Stimulated activated CD4-positive, alpha-beta T cell treated with anti-CD3 and anti-CD28 coated beads, Interleukin-15, amount 100 ng/mL, for 24 hours (primary cell): ENCODE data around the gene ADRA2B.

Source experiments
- DNase-seq: peaks from one replicate; pipeline ENCODE4 v3.0.0-alpha.2; 2020

The ADRA2B gene

GRCh38 chr2:96136129-96136720 is 19.9 kb upstream of the ADRA2B start:
- DNase-seq: no peak

- DNase-seq: no peak
Measured at GRCh38 chr2:96135621-96136020, 19.2 kb upstream of the ADRA2B start.

GRCh38 chr2:96135171-96135570 is 18.8 kb upstream of the ADRA2B start:
- DNase-seq: no peak

- no peak for DNase-seq
Measured at GRCh38 chr2:96134421-96134820, 18.1 kb upstream of the ADRA2B start.

DNA sequence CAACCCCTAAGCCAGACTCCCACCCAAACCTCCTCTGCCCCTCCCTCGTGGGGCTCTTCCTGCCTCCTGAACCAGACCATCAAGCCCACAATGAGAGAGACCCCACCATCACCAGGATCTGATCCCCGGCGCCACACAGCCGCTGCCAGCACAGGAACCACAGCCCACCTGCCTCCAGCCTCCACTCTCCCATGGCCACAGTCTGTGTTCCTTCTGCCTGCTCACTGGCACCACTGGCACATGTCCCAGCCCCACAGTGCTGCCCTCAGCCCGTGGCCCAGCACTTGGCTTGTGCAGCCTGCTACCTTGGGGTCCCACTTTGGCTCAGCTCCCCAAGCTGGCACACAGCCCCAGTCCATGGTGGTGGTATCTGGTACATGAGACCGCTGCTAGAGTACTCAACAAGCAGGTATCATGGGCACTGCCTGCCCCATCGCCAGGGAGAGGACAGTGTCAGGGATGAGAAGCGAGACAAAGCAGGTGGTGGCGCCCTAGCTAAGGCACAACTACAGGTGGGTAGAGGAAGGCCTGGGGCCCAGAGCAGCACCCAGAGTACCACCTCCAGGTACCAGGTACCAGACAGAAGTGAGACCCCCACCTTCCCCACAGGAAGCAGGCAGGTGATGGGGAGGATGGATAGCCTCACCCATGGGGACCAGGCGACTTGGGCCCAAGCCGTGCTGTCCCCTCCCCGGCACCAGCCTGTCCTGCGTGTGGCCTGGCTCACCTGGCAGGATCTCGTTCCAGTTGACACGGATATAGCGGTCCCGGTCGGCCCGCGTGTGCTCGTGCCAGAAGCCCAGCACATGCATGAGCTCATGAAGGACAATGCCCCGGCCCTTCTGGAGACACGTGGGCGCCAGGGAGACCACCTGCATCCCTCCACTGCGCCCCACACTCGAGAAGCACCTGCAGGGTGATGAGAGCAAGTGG is 15.7 kb upstream of the ADRA2B start:
- DNase-seq: no peak

DNA sequence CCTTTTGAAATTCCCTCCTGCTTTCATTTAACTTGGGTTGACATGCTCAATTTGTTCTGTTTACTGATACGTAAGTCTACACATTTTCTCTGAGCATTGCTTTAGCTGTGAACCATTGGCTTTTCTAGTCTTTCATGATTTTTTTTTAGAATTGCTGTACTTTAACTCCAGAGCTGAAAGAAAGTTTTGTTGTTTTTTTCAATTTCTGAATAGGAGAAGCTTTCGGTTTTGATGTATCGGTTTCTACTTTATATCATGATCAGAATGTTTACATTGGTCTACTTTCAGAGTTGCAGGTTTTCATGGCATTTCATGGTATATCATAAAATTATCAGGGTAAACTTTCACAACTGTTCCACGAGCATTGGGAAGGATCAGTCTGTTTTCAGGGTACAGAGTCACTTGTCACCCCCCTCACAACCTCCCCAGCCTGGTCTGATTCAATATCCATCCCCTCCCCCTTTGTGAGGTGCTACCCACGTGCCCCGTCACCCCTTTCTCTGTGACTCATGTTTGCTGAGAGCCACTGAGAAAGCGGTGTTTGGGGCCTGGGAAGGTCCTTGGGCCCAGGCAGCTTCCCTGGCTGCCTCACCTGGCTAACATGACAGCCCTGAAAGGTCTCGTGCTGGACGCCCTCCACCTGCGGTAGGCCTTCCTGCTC is 14.9 kb upstream of the ADRA2B start:
- peak; percentile 60 for DNase-seq

- no peak for DNase-seq
Measured at GRCh38 chr2:96130483-96130882, 14.1 kb upstream of the ADRA2B start.

GRCh38 chr2:96129528-96130120 is 13.3 kb upstream of the ADRA2B start:
- DNase-seq: no peak

- no peak for DNase-seq
Measured at GRCh38 chr2:96128456-96128855, 12.1 kb upstream of the ADRA2B start.

GRCh38 chr2:96124406-96125265 is 8.3 kb upstream of the ADRA2B start:
- DNase-seq: no peak

DNA sequence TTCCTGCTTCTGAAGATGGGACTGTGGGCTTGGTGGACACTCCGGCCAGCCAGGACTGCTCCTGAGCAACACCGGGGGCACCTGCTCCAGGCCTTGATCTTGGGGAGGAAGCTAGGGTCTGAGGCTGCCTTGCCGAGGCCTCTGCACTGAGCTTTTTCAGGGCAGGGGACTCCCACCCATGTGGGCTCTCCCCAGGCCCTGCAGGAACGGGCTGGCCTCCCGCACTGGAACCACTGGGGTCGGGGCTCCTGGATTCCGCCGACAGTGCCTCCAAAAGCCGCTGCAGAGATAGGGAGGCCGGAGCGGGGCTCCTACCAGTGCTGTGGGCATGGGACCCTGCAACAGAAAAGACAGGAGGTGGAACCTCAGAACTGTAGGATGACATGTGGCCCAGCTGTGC is 7.6 kb upstream of the ADRA2B start:
- no peak for DNase-seq

DNA sequence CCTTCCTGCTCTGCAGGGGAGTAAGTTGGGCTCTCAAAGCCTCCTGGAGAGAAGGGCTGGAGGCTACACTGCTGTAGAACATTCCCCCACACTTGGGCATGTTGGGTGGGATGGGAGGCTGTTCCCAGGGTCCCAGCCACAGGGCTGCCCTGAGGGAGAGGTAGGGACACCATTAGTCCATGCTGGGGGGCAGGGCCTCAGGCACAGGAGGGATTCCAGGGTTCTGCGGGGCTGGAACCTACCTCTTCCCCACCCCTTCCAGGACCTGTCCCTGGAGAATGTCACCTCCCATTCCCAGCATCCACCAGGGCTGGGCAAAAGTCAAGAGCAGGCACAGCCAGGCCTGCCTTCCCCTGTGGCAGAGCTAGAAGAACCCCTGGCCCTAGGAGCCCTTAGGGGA is 6.9 kb upstream of the ADRA2B start:
- DNase-seq: no peak

DNA sequence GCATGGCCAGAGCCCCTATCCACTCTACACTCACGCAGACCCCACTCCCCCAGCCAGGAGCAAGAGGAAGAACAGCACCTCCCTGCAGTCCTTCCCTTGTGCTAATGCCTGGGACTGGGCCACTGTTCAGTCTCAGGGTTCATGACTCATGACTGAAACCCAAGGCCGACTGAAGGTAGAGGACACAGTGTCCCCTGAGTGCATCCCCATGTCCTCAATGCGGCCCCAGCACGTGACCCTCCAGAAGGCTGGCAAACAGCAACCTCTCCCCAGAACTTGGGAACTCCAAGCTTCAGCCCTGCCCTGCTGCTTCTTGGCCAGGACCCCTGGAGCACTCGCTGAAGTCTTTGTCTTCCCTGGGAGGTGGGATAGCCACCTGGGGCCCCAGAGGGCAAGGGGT is 6.0 kb upstream of the ADRA2B start:
- DNase-seq: no peak

DNA sequence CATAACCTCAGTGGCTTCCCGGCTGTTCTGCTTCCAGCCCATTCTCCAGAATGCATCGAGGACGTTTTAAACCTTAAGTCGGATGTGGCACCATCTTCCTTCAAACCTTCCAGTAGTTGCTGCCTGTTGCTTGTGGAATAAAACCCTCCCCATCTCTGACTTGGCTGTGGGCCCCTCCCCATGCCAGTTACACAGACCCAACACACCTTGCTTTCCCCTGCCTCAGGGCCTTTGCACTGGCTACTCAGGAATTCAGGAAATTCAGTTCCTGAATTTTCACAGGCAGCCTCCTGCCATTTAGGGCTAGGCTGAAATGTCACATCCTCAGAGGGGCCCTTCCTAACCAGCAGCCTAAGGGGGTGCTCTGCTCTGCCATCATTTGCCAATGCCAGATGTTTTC is 5.0 kb upstream of the ADRA2B start:
- no peak for DNase-seq

- DNase-seq: no peak
Measured at GRCh38 chr2:96120991-96121390, 4.6 kb upstream of the ADRA2B start.

DNA sequence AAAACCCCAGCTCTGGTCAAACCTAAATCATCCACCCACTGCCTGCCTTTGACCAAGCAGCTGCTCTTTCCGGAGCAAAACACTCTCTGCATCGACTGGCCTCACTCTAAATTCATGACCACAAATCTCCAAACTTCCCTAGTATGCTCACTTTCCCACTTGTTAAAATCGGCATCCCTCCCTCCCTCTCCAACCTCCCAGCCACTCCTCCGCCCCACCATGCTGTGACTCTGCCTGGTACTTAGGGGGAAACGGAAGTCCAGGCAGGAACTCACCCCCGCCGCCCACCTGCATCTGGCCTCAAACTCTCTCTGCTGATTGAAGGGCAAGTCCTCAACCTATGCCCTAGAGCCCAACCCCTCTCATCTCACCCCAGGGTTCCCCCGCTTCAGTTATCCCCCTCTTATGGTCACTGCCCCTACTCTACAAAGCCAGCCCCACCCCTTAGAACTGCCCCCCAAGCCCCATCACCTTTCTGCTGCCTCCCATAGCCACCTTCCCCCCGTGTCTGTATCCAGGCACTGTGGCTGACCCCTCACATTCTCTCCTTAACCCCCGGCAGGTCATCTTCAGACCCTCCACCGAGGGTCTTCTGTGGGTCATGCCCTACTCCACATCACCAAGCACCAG is 3.8 kb upstream of the ADRA2B start:
- DNase-seq: no peak

DNA sequence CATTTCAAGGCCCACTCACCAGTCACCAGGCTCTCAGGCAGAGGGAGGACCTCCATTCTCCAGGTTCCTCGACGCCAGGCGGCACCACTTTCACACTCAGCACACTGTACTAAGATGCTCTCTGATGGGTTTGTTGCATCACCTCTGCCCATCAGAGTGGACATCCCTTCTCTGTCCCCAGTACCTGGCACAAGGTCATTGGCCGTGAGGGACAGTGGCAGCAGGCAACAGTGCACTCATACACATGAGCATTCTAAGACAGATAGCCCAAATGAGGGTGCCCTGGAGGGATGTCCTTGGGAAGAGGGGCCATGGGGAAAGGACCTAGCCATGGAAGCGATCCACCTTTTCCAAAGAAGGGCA is 3.0 kb upstream of the ADRA2B start:
- no peak for DNase-seq

DNA sequence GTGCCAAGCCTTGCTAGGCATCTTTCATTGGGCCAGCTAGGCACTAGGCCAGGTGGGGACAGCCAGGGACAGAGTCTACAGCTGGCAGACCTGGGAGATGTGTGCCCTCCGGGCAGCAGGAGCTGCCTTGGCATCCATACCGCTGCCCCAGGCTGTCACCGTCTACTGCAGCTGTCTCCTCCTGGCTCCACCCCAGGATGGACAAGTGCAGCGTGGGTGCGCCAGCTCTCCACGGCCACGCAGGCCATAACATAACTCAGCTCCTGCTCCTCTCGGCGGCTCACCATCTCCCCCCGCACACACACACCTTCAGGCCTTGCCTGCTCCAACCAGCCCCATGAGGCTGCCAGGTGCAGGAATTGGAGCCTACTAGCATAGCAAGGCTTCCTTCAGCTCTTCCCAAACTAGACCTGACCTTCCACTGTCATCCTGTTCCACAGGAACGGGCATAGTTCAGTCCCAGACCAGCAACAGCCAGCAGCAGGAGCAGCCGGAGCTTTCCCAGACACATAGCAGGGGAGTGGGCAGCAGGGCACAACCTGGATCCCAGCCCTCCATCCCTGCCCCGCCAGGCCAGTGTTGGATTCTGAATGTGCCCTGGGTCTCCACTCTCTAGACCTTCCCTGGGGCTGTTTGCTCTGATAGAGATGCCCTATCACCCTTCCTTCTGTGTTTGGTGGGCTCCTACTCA is 2.5 kb upstream of the ADRA2B start:
- DNase-seq: no peak

GRCh38 chr2:96117701-96118588 is 1.6 kb upstream of the ADRA2B start:
- no peak for DNase-seq

- DNase-seq: peak; percentile 74
Measured at GRCh38 chr2:96116879-96117533, 635 bp upstream of the ADRA2B start.
